ENCODE data around the gene CDH4.
"Not testable (repeated sequence)": the region's sequence is repeated elsewhere in the genome, so short reads cannot be mapped to it uniquely, and the experiment has no call there.

Gene CDH4

GRCh38 chr20:61439251-61439650, 187.2 kb downstream of the CDH4 start:
- no peak for DNase-seq (ENCODE audit: low read depth)

- DNase-seq (ENCODE audit: low read depth), result no peak
These were observed 188.5 kb downstream of the CDH4 start for GRCh38 chr20:61440548-61441055.

GRCh38 chr20:61441537-61441936, 189.5 kb downstream of the CDH4 start:
- no peak for DNase-seq (ENCODE audit: low read depth)

- DNase-seq (ENCODE audit: low read depth), result peak; percentile 52
These were observed 190.1 kb downstream of the CDH4 start for GRCh38 chr20:61442075-61442670.

GRCh38 chr20:61442718-61443117, 190.7 kb downstream of the CDH4 start:
- no peak for DNase-seq (ENCODE audit: low read depth)

GRCh38 chr20:61443443-61444126, 191.5 kb downstream of the CDH4 start:
- no peak for DNase-seq (ENCODE audit: low read depth)

GRCh38 chr20:61444637-61445036, 192.6 kb downstream of the CDH4 start:
- no peak for DNase-seq (ENCODE audit: low read depth)

- no peak for DNase-seq (ENCODE audit: low read depth)
These were observed 193.1 kb downstream of the CDH4 start for GRCh38 chr20:61445138-61445537.

- DNase-seq (ENCODE audit: low read depth), result no peak
These were observed 193.7 kb downstream of the CDH4 start for GRCh38 chr20:61445741-61446140.

GRCh38 chr20:61447952-61448351, 195.9 kb downstream of the CDH4 start:
- DNase-seq (ENCODE audit: low read depth), result no peak

- DNase-seq (ENCODE audit: low read depth), result no peak
These were observed 196.3 kb downstream of the CDH4 start for GRCh38 chr20:61448386-61448785.

GRCh38 chr20:61449057-61449609, 197.1 kb downstream of the CDH4 start:
- no peak for DNase-seq (ENCODE audit: low read depth)

- no peak for DNase-seq (ENCODE audit: low read depth)
These were observed 197.9 kb downstream of the CDH4 start for GRCh38 chr20:61449916-61450315.

- DNase-seq (ENCODE audit: low read depth), result no peak
These were observed 198.5 kb downstream of the CDH4 start for GRCh38 chr20:61450549-61450948.

GRCh38 chr20:61451009-61451408, 198.9 kb downstream of the CDH4 start:
- no peak for DNase-seq (ENCODE audit: low read depth)

GRCh38 chr20:61451953-61452352, 199.9 kb downstream of the CDH4 start:
- no peak for DNase-seq (ENCODE audit: low read depth)

- no peak for DNase-seq (ENCODE audit: low read depth)
These were observed 201.2 kb downstream of the CDH4 start for GRCh38 chr20:61453219-61453618.

- not testable (repeated sequence) for DNase-seq (ENCODE audit: low read depth)
These were observed 201.6 kb downstream of the CDH4 start for GRCh38 chr20:61453623-61454022.

- no peak for DNase-seq (ENCODE audit: low read depth)
These were observed 202.0 kb downstream of the CDH4 start for GRCh38 chr20:61454053-61454452.

GRCh38 chr20:61455508-61456215, 203.6 kb downstream of the CDH4 start:
- no peak for DNase-seq (ENCODE audit: low read depth)

GRCh38 chr20:61457725-61458124, 205.7 kb downstream of the CDH4 start:
- DNase-seq (ENCODE audit: low read depth), result no peak

- DNase-seq (ENCODE audit: low read depth), result no peak
These were observed 206.2 kb downstream of the CDH4 start for GRCh38 chr20:61458146-61458746.

Measured in EH (cell line).